Body of pancreas (tissue), 4 donors: ENCODE data around the gene KRT8. TPM values are rescaled to one million over a fixed set of nuclear protein-coding genes. Genes with fewer than 3 reads are reported as not detected.

Experiments used
- ATAC-seq: fragments of 150-250 bp; one replicate; pipeline ENCODE4 v1.9.1; 2016
- DNase-seq, 4 donors: peaks; one replicate each; pipeline ENCODE4 v3.0.0-alpha.2; 2019
- H3K27ac ChIP-seq, 4 donors: fragments of 200-600 bp; sonication (generic); 1 replicate in 3 of 4; 2 replicates in 1 of 4; pipeline versions ENCODE4 v1.5.1 to v1.6.1; 2016 to 2019; ENCODE audit warnings: mild to moderate bottlenecking in 1 of 4, mixed read lengths in 1 of 4, moderate library complexity in 1 of 4
- H3K27me3 ChIP-seq, 2 donors: fragments of 200-600 bp; sonication (generic); one replicate each; pipeline ENCODE4 v1.6.0; 2016; ENCODE audit warnings: mild to moderate bottlenecking in 1 of 2
- H3K36me3 ChIP-seq, 2 donors: fragments of 200-600 bp; sonication (generic); replicated peaks in 1 of 2; 2 replicates each; pipeline ENCODE4 v1.5.1; 2016; ENCODE audit warnings: low read depth in 2 of 2; ENCODE audit not compliant: insufficient read depth in 1 of 2
- H3K4me1 ChIP-seq: fragments of 200-600 bp; sonication (generic); one replicate; pipeline ENCODE4 v1.6.0; 2016
- H3K4me3 ChIP-seq, 2 donors: fragments of 200-600 bp; sonication (generic); 1 replicate in 1 of 2; 2 replicates in 1 of 2; pipeline ENCODE4 v1.5.1; 2016 to 2019
- H3K9me3 ChIP-seq, 3 donors: fragments of 200-600 bp; sonication (generic); 1 replicate in 2 of 3; 2 replicates in 1 of 3; pipeline ENCODE4 v1.5.1; 2016
- CTCF ChIP-seq, 7 experiments: fragments of 450-650 bp in 4 of 7; fragments of 200-600 bp in 3 of 7; sonication (generic) in 3 of 7; IDR thresholded peaks; one replicate each; pipeline ENCODE4 v1.5.1; 2016 to 2019; ENCODE audit warnings: antibody characterized with exemption in 7 of 7
- POLR2A ChIP-seq, 3 donors: fragments of 450-650 bp; IDR thresholded peaks; one replicate each; pipeline ENCODE4 v1.6.1; 2016; ENCODE audit warnings: antibody characterized with exemption in 3 of 3, mild to moderate bottlenecking in 2 of 3
- WGBS, 2 donors: methylation state at CpG; one replicate each; pipeline ENCODE4 v1.1.5; 2017; 5-methylcytosine and 5-hydroxymethylcytosine counted together
- intact Hi-C: fragments of 100-400 bp; cut with DNase I; formaldehyde crosslinking; loops from one replicate; pipeline ENCODE4 v1.15.1; 2023
- total RNA-seq, 2 donors: library from RNA; depleted of rRNA; stranded (reverse); fragments of >200 nt; gene quantifications; one replicate each; pipeline ENCODE4 v1.1.0, GENCODE V29; 2016

The KRT8 gene
- total RNA-seq, 2 donors from 2014 or later, result 394 to 455 TPM

GRCh38 chr12:52867642-52868041 is 37.2 kb downstream of the KRT8 start:
- Histone ChIP-seq H3K9me3 (no peaks in the 10 kb centered on the region), H3K4me1 (peaks cover 3% of the 10 kb centered on the region), H3K4me3 (no peak overlapping the region), H3K27me3 (no peaks in the 10 kb centered on the region), H3K27ac (no peak overlapping the region), H3K36me3 (no peaks in the 10 kb centered on the region)
- intact Hi-C loops, result no loop called here
- peak in 2 of 4 donors; percentile 45 to 65 for DNase-seq
- 53 to 61% methylated on average over 6 to 9 of the region's 9 CpGs for WGBS, 2 donors
- TF ChIP-seq CTCF (IDR thresholded peaks at IDR 0.05) (no peak), POLR2A (IDR thresholded peaks at IDR 0.05) (no peak)
- no peak for ATAC-seq

- DNase-seq (no peak), ATAC-seq (no peak)
- H3K4me1 ChIP-seq, result peaks cover 3% of the 10 kb centered on the region
- H3K27ac ChIP-seq, result no peak overlapping the region
- TF ChIP-seq CTCF (IDR thresholded peaks at IDR 0.05), result no peak
- TF ChIP-seq POLR2A (IDR thresholded peaks at IDR 0.05), result no peak
- no peak overlapping the region for H3K4me3 ChIP-seq
- intact Hi-C loops, result no loop called here
- H3K27me3 ChIP-seq, result no peaks in the 10 kb centered on the region
- WGBS, 2 donors, result 85 to 91% methylated on average over 5 of the region's 5 CpGs
- H3K36me3 ChIP-seq, result no peaks in the 10 kb centered on the region
- H3K9me3 ChIP-seq, result no peaks in the 10 kb centered on the region
These were observed 37.7 kb downstream of the KRT8 start for GRCh38 chr12:52867152-52867551.

GRCh38 chr12:52865090-52865944 is 39.6 kb downstream of the KRT8 start:
- WGBS, 2 donors, result 5 to 53% methylated on average over 4 to 10 of the region's 10 CpGs
- DNase-seq (peak; percentile 78 to 81 (median 80)), ATAC-seq (peak; percentile 92)
- H3K9me3 ChIP-seq, result no peaks in the 10 kb centered on the region
- H3K27ac ChIP-seq, result no peak overlapping the region
- TF ChIP-seq CTCF (IDR thresholded peaks at IDR 0.05) (peak; percentile 74 to 86 (median 76)), POLR2A (IDR thresholded peaks at IDR 0.05) (no peak)
- no peak overlapping the region for H3K4me3 ChIP-seq
- no peaks in the 10 kb centered on the region for H3K4me1 ChIP-seq
- H3K27me3 ChIP-seq, result no peaks in the 10 kb centered on the region
- intact Hi-C loops, result no loop called here
- no peaks in the 10 kb centered on the region for H3K36me3 ChIP-seq

- Histone ChIP-seq H3K36me3 (no peaks in the 10 kb centered on the region), H3K4me1 (no peaks in the 10 kb centered on the region), H3K27me3 (no peaks in the 10 kb centered on the region), H3K4me3 (no peak overlapping the region), H3K27ac (no peak overlapping the region), H3K9me3 (no peaks in the 10 kb centered on the region)
- TF ChIP-seq POLR2A (IDR thresholded peaks at IDR 0.05) (no peak), CTCF (IDR thresholded peaks at IDR 0.05) (no peak)
- ATAC-seq, result no peak
- DNase-seq, result no peak
- intact Hi-C loops, result no loop called here
- WGBS, 2 donors, result 53 to 80% methylated on average over 1 to 2 of the region's 2 CpGs
These were observed 42.9 kb downstream of the KRT8 start for GRCh38 chr12:52862023-52862422.

GRCh38 chr12:52861511-52861910 is 43.4 kb downstream of the KRT8 start:
- 92 to 94% methylated on average over 6 to 7 of the region's 7 CpGs for WGBS, 2 donors
- Histone ChIP-seq H3K36me3 (no peaks in the 10 kb centered on the region), H3K4me3 (no peak overlapping the region), H3K9me3 (no peaks in the 10 kb centered on the region), H3K4me1 (no peaks in the 10 kb centered on the region), H3K27ac (no peak overlapping the region), H3K27me3 (no peaks in the 10 kb centered on the region)
- no peak for ATAC-seq
- no peak for DNase-seq
- intact Hi-C loops, result no loop called here
- TF ChIP-seq CTCF (IDR thresholded peaks at IDR 0.05) (no peak), POLR2A (IDR thresholded peaks at IDR 0.05) (no peak)
